ENCODE data around the gene ZNF724. TPM values are rescaled to one million over a fixed set of nuclear protein-coding genes. Genes with fewer than 3 reads are reported as not detected.

The ZNF724 gene
- total RNA-seq: 11.0 and 12.9 TPM in 2 replicates

GRCh38 chr19:23249911-23250649 is at the start of gene ZNF724:
Gene ZNF724, minus strand, starts transcription at chr19:23250394. Its CDS starts 152 bp downstream, at chr19:23250242.

Small RNA genes within 50 kb of the gene (small RNA-seq; reads per million reads assigned to genes)
- not detected for gene VN1R91P

Other genes with a start within 250 kb of the ZNF724 start
- gene ZNF728, start 247.2 kb downstream of the ZNF724 start, total RNA-seq: 0.07 TPM in 1 of 2 replicates, not detected in the other
- 2.8 and 3.4 TPM in 2 replicates for gene ZNF730, start 133.4 kb downstream of the ZNF724 start, total RNA-seq
- gene ZNF91, start 145.1 kb upstream of the ZNF724 start, total RNA-seq: 19.5 and 26.2 TPM in 2 replicates